ENCODE measurements around the gene LMF1. TPM values are rescaled to one million over a fixed set of nuclear protein-coding genes. Genes with fewer than 3 reads are reported as not detected.

LMF1 gene
- total RNA-seq, 1 experiment from 2014 or later, result 12.8 TPM

DNA sequence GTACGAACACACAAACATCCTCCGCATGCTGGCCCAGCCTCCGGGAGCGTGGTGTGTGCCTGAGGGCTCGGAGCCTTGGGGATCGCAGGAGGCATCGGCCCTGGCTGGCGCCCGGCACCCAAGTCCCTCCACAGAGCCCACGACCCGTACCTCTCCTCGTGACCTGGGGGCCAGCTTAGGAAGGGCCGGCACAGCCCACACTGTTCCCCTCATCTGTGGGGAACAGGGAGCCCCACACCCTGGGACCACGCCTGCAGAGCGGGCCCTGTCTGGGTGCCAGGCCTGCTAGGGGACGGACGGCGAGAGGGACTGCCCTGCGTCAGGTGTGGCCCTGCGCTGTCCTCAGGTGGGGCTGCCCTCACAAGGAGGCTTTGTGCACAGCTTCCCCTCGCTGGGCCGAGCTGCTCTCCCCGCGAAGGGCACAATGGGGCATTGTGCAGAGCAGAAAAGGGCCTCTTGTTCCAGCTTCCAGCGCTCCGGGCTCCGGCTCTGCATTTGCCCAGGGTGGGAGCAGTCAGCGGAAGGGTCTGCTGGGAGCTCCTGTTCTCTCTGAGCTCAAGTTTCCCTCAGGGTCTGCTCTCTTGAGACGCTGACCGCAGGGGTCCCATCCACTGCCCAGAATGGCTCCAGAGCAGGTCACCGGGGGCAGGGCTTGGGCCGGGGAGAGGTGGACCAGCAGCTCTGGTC lies 1.7 kb upstream of the LMF1 start:
- no peak overlapping the region for H2AFZ ChIP-seq (ENCODE audit: low read depth, low read length, poor library complexity, severe bottlenecking)
- TF ChIP-seq FOSL1 (IDR thresholded peaks at IDR 0.05; ENCODE audit: low read depth) (no peak), EZH2 (IDR thresholded peaks at IDR 0.05) (no peak), YY1 (IDR thresholded peaks at IDR 0.05; ENCODE audit: extremely low read depth, insufficient replicate concordance, low read depth, low read length) (no peak), RAD21 (IDR thresholded peaks at IDR 0.05; ENCODE audit: low read depth) (no peak), CTCF (IDR thresholded peaks at IDR 0.05 in 2 of 3, conservative IDR thresholded peaks at IDR 0.05 in 1 of 3; ENCODE audit: borderline replicate concordance in 1 of 3, insufficient read depth in 1 of 3, low read depth in 2 of 3, low read length in 2 of 3) (no peak), SP1 (IDR thresholded peaks at IDR 0.05; ENCODE audit: low read depth) (no peak), ELF1 (IDR thresholded peaks at IDR 0.05; ENCODE audit: borderline replicate concordance, low read depth) (no peak), CEBPB (IDR thresholded peaks at IDR 0.05; ENCODE audit: low read depth) (no peak), MAX (IDR thresholded peaks at IDR 0.05) (no peak), CBX3 (IDR thresholded peaks at IDR 0.05; ENCODE audit: low read depth) (no peak), POLR2A (IDR thresholded peaks at IDR 0.05; ENCODE audit: borderline replicate concordance, extremely low read depth, insufficient read depth, insufficient read length) (no peak), SRF (IDR thresholded peaks at IDR 0.05; ENCODE audit: low read depth) (no peak), POLR2AphosphoS5 (IDR thresholded peaks at IDR 0.05; ENCODE audit: low read depth, low read length) (no peak), EZH2phosphoT487 (IDR thresholded peaks at IDR 0.05; ENCODE audit: borderline replicate concordance) (no peak), ZNF274 (IDR thresholded peaks at IDR 0.05; ENCODE audit: low read depth, low read length) (no peak), ZBTB33 (IDR thresholded peaks at IDR 0.05; ENCODE audit: extremely low read depth, insufficient replicate concordance, low read length) (no peak), ZFX (IDR thresholded peaks at IDR 0.05) (no peak)
- TF ChIP-seq, protein P1, sequence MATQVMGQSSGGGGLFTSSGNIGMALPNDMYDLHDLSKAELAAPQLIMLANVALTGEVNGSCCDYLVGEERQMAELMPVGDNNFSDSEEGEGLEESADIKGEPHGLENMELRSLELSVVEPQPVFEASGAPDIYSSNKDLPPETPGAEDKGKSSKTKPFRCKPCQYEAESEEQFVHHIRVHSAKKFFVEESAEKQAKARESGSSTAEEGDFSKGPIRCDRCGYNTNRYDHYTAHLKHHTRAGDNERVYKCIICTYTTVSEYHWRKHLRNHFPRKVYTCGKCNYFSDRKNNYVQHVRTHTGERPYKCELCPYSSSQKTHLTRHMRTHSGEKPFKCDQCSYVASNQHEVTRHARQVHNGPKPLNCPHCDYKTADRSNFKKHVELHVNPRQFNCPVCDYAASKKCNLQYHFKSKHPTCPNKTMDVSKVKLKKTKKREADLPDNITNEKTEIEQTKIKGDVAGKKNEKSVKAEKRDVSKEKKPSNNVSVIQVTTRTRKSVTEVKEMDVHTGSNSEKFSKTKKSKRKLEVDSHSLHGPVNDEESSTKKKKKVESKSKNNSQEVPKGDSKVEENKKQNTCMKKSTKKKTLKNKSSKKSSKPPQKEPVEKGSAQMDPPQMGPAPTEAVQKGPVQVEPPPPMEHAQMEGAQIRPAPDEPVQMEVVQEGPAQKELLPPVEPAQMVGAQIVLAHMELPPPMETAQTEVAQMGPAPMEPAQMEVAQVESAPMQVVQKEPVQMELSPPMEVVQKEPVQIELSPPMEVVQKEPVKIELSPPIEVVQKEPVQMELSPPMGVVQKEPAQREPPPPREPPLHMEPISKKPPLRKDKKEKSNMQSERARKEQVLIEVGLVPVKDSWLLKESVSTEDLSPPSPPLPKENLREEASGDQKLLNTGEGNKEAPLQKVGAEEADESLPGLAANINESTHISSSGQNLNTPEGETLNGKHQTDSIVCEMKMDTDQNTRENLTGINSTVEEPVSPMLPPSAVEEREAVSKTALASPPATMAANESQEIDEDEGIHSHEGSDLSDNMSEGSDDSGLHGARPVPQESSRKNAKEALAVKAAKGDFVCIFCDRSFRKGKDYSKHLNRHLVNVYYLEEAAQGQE (IDR thresholded peaks at IDR 0.05; ENCODE audit: low read depth), result no peak
- TF ChIP-seq, protein P2, sequence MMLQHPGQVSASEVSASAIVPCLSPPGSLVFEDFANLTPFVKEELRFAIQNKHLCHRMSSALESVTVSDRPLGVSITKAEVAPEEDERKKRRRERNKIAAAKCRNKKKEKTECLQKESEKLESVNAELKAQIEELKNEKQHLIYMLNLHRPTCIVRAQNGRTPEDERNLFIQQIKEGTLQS (IDR thresholded peaks at IDR 0.05), result no peak
- peaks cover 16 to 27% of the 10 kb centered on the region in 2 experiments for H3K4me1 ChIP-seq (ENCODE audit: control insufficient read depth in 1 of 2, insufficient read depth in 2 of 2, low read length in 2 of 2)
- intact Hi-C loops (cut with micrococcal nuclease), result no loop called here
- no peak overlapping the region for H3K27ac ChIP-seq (ENCODE audit: low read depth, low read length)
- no peaks in the 10 kb centered on the region for H3K27me3 ChIP-seq (ENCODE audit: insufficient read depth, low read length)
- H3K79me2 ChIP-seq (ENCODE audit: insufficient read depth, low read length), result peaks cover 12% of the 10 kb centered on the region; the same call in 1 of the 2 replicates
- ChIA-PET CTCF (no interaction called here), POLR2A (interaction anchor here (0.7 kb wide), 1 partner anchor 37 kb away, joined by 3 read pairs; no protein-coding TSS in a partner anchor), RAD21 (ENCODE audit: low non-redundant PET in 1 of 2, low total read pairs in 2 of 2, uncharacterized antibody in 2 of 2, unreplicated experiment in 2 of 2) (no interaction called here)
- DNase-seq (ENCODE audit: low read depth, low spot score) (no peak), ATAC-seq (no peak)
- no peaks in the 10 kb centered on the region for H4K20me1 ChIP-seq (ENCODE audit: insufficient read depth)
- H3K9me2 ChIP-seq (ENCODE audit: insufficient read depth), result no peaks in the 10 kb centered on the region
- BruUV-seq (replicated peaks), result no TSS peak
- no peak overlapping the region for H3K4me3 ChIP-seq (replicated peaks in 1 of 2; ENCODE audit: low read depth in 1 of 2, low read length in 2 of 2)
- H3K36me3 ChIP-seq (ENCODE audit: control insufficient read depth in 1 of 2, insufficient read depth in 2 of 2, low read length in 2 of 2), result peaks cover 0 to 8% of the 10 kb centered on the region in 2 experiments; a peak in 1 of 4 replicates
- no peaks in the 10 kb centered on the region for H3K9me3 ChIP-seq (ENCODE audit: control insufficient read depth in 1 of 2, insufficient read depth in 1 of 2, low read depth in 1 of 2, low read length in 2 of 2)
- H3K4me2 ChIP-seq (ENCODE audit: low read length), result no peak overlapping the region
- H3K9ac ChIP-seq (ENCODE audit: low read length), result no peak overlapping the region

Measured in HCT116 (cell line).